SU-DHL-6 (cell line): ENCODE data around the gene LRRC23.

Experiments used
- EZH2phosphoT487 ChIP-seq: fragments of 200-600 bp; sonication (generic), shearing (Covaris generic); conservative IDR thresholded peaks from 2 replicates; pipeline ENCODE4 v1.6.1; 2018; ENCODE audit warnings: mild to moderate bottlenecking, antibody characterized with exemption, low read length, moderate library complexity, mixed read lengths
- TF ChIP-seq, protein P1 (sequence below): fragments of 200-600 bp; sonication (generic); IDR thresholded peaks from one replicate; pipeline ENCODE4 v1.5.1; 2017; ENCODE audit warnings: antibody characterized with exemption, mild to moderate bottlenecking, low read length, moderate library complexity; ENCODE audit not compliant: insufficient read depth, poor library complexity, severe bottlenecking

DNA sequence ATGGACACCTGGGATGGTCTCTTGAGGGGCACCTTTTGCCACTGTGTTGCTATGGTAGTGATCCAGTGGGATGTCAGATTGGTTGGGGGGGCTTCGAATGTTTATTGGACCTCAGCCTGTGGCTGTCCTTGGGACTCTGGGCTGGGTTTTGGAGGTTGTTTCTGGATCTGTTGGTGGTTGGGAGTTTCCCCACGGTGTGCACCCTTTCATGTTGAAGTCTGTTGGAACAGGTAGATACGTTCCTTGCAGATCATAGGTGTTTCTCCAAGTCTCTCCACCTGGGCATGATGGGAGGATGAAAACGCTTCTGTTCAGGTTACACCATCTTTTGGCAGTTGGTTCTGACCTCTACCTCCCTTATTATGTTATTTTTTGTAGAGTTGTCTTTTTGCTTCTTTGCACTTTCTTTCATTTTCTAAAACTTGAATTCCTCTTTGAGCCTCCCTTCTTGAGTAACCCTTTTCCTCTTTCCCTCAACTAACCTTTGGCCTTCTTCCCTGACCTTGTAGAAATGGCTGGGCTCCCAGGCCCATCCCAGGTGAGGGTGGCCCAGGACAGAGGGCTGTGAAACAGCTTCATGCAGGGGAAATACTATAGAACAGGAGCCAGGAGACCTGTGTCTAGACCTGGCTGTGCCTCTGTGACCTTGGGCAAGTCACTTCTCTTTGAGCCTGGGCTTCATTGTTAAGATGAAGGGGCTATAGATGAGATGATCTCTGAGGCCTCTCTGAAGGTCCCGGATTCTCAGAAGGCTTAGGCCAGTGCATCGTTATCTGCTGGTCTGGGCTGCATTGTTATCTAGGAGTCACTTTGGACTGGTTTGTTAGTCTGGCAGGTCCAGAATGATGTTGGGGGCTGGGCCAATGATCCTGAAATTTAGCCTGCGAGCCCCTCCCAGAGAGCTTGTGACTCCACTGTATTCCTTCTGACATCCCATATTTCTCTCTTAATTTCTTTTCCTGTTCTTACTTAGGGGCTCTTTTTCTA is 25.1 kb downstream of the LRRC23 start:
- TF ChIP-seq, protein P1, sequence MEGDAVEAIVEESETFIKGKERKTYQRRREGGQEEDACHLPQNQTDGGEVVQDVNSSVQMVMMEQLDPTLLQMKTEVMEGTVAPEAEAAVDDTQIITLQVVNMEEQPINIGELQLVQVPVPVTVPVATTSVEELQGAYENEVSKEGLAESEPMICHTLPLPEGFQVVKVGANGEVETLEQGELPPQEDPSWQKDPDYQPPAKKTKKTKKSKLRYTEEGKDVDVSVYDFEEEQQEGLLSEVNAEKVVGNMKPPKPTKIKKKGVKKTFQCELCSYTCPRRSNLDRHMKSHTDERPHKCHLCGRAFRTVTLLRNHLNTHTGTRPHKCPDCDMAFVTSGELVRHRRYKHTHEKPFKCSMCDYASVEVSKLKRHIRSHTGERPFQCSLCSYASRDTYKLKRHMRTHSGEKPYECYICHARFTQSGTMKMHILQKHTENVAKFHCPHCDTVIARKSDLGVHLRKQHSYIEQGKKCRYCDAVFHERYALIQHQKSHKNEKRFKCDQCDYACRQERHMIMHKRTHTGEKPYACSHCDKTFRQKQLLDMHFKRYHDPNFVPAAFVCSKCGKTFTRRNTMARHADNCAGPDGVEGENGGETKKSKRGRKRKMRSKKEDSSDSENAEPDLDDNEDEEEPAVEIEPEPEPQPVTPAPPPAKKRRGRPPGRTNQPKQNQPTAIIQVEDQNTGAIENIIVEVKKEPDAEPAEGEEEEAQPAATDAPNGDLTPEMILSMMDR = no peak
- no peak for TF ChIP-seq EZH2phosphoT487
